HFFc6 (cell line): ENCODE measurements around the gene MT1F. TPM values are rescaled to one million over a fixed set of nuclear protein-coding genes. Genes with fewer than 3 reads are reported as not detected.

ENCODE experiments used
- DNase-seq: peaks from one replicate; pipeline ENCODE4 v3.0.0-alpha.2; 2018
- H3K27ac Mint-ChIP-seq: 2 replicates; pipeline ENCODE4 v1.8.0; 2020; ENCODE audit warnings: mild to moderate bottlenecking, mixed read lengths
- H3K27me3 Mint-ChIP-seq: 2 replicates; pipeline ENCODE4 v1.8.0; 2021; ENCODE audit warnings: mild to moderate bottlenecking, moderate library complexity, mixed read lengths; ENCODE audit not compliant: insufficient read depth
- H3K36me3 Mint-ChIP-seq: 2 replicates; pipeline ENCODE4 v1.8.0; 2021; ENCODE audit warnings: low read depth, mixed read lengths
- H3K4me1 Mint-ChIP-seq: 2 replicates; pipeline ENCODE4 v1.8.0; 2020; ENCODE audit warnings: low read depth, mixed read lengths
- H3K4me3 Mint-ChIP-seq: 2 replicates; pipeline ENCODE4 v1.8.0; 2020; ENCODE audit warnings: mild to moderate bottlenecking, moderate library complexity, mixed read lengths
- H3K9me3 Mint-ChIP-seq: 2 replicates; pipeline ENCODE4 v1.8.0; 2020; ENCODE audit warnings: mild to moderate bottlenecking, mixed read lengths
- CTCF ChIP-seq: fragments of 200-600 bp; sonication (generic); IDR thresholded peaks from 2 replicates; pipeline ENCODE4 v1.5.0; 2021; ENCODE audit warnings: antibody characterized with exemption, mild to moderate bottlenecking
- total RNA-seq, 6 experiments: library from RNA; stranded (reverse); fragmentation: NEBNext Ultra II Directional; extraction: Animal tissue kit (Norgen Biotek cat#: 25700); gene quantifications; 2 replicates in 1 of 6; 3 replicates in 5 of 6; pipeline ENCODE4 v1.2.3, GENCODE V29; 2021

MT1F gene
- total RNA-seq, 6 experiments from 2014 or later: not detected

- Mint-ChIP-seq H3K27ac (no peak overlapping the region), H3K9me3 (peaks cover 2% of the 10 kb centered on the region), H3K4me3 (no peak overlapping the region), H3K36me3 (no peaks in the 10 kb centered on the region; the same call in 1 of the 2 replicates), H3K27me3 (peaks cover 3% of the 10 kb centered on the region), H3K4me1 (peaks cover 21% of the 10 kb centered on the region)
- no peak for TF ChIP-seq CTCF
- DNase-seq: peak; percentile 26
These were observed 34.1 kb downstream of the MT1F start for GRCh38 chr16:56691885-56692284.

- Mint-ChIP-seq H3K27ac (no peak overlapping the region), H3K4me3 (no peak overlapping the region), H3K27me3 (peaks cover 3% of the 10 kb centered on the region), H3K36me3 (no peaks in the 10 kb centered on the region), H3K9me3 (no peaks in the 10 kb centered on the region), H3K4me1 (peaks cover 8% of the 10 kb centered on the region)
- no peak for TF ChIP-seq CTCF
- no peak for DNase-seq
These were observed 37.5 kb downstream of the MT1F start for GRCh38 chr16:56695246-56695645.

GRCh38 chr16:56697456-56698155 lies 39.8 kb downstream of the MT1F start:
- TF ChIP-seq CTCF: no peak
- Mint-ChIP-seq H3K4me3 (no peak overlapping the region), H3K27me3 (peaks cover 3% of the 10 kb centered on the region), H3K36me3 (no peaks in the 10 kb centered on the region), H3K27ac (no peak overlapping the region), H3K4me1 (peaks cover 10% of the 10 kb centered on the region), H3K9me3 (no peaks in the 10 kb centered on the region)
- no peak for DNase-seq

GRCh38 chr16:56700195-56700594 lies 42.4 kb downstream of the MT1F start:
- no peak for DNase-seq
- no peak overlapping the region for H3K4me3 Mint-ChIP-seq
- H3K27me3 Mint-ChIP-seq: peaks cover 2% of the 10 kb centered on the region
- no peak for TF ChIP-seq CTCF
- H3K36me3 Mint-ChIP-seq: no peaks in the 10 kb centered on the region
- no peaks in the 10 kb centered on the region for H3K9me3 Mint-ChIP-seq
- no peak overlapping the region for H3K27ac Mint-ChIP-seq
- peaks cover 10% of the 10 kb centered on the region for H3K4me1 Mint-ChIP-seq

GRCh38 chr16:56700631-56701030 lies 42.9 kb downstream of the MT1F start:
- no peak for DNase-seq
- TF ChIP-seq CTCF: no peak
- no peak overlapping the region for H3K27ac Mint-ChIP-seq
- H3K27me3 Mint-ChIP-seq: peaks cover 2% of the 10 kb centered on the region
- H3K4me3 Mint-ChIP-seq: no peak overlapping the region
- H3K36me3 Mint-ChIP-seq: no peaks in the 10 kb centered on the region
- peaks cover 10% of the 10 kb centered on the region for H3K4me1 Mint-ChIP-seq
- no peaks in the 10 kb centered on the region for H3K9me3 Mint-ChIP-seq
